Measurements from ENCODE around the gene PTPRM.
"Not testable (repeated sequence)": the region's sequence is repeated elsewhere in the genome, so short reads cannot be mapped to it uniquely, and the experiment has no call there.

PTPRM gene

GRCh38 chr18:7946734-7947377 lies 379.7 kb downstream of the PTPRM start:
- Mint-ChIP-seq H3K36me3 (no peaks in the 10 kb centered on the region), H3K4me3 (no peak overlapping the region), H3K9me3 (no peaks in the 10 kb centered on the region), H3K27ac (no peak overlapping the region), H3K27me3 (no peaks in the 10 kb centered on the region), H3K4me1 (no peaks in the 10 kb centered on the region)
- DNase-seq (no peak), ATAC-seq (replicated peaks) (no peak)

GRCh38 chr18:7950380-7951136 lies 383.4 kb downstream of the PTPRM start:
- H3K27ac Mint-ChIP-seq, result no peak overlapping the region
- DNase-seq, result no peak
- H3K27me3 Mint-ChIP-seq, result no peaks in the 10 kb centered on the region
- no peak overlapping the region for H3K4me3 Mint-ChIP-seq
- H3K9me3 Mint-ChIP-seq, result no peaks in the 10 kb centered on the region
- no peaks in the 10 kb centered on the region for H3K4me1 Mint-ChIP-seq
- H3K36me3 Mint-ChIP-seq, result no peaks in the 10 kb centered on the region
- ATAC-seq (replicated peaks), result no peak

GRCh38 chr18:7953095-7953958 lies 386.2 kb downstream of the PTPRM start:
- H3K36me3 Mint-ChIP-seq, result no peaks in the 10 kb centered on the region
- H3K4me1 Mint-ChIP-seq, result no peaks in the 10 kb centered on the region
- no peaks in the 10 kb centered on the region for H3K27me3 Mint-ChIP-seq
- ATAC-seq (replicated peaks), result no peak
- no peak overlapping the region for H3K27ac Mint-ChIP-seq
- H3K4me3 Mint-ChIP-seq, result no peak overlapping the region
- DNase-seq, result no peak
- H3K9me3 Mint-ChIP-seq, result peaks cover 0 to 1% of the 10 kb centered on the region in 2 donors

- ATAC-seq (replicated peaks), result no peak
- no peak overlapping the region for H3K27ac Mint-ChIP-seq
- H3K9me3 Mint-ChIP-seq, result peaks cover 0 to 1% of the 10 kb centered on the region in 2 donors
- no peak overlapping the region for H3K4me3 Mint-ChIP-seq
- H3K27me3 Mint-ChIP-seq, result no peaks in the 10 kb centered on the region
- H3K4me1 Mint-ChIP-seq, result no peaks in the 10 kb centered on the region
- no peaks in the 10 kb centered on the region for H3K36me3 Mint-ChIP-seq
- DNase-seq, result no peak
These were observed 387.1 kb downstream of the PTPRM start for GRCh38 chr18:7954238-7954637.

GRCh38 chr18:7955175-7955574 lies 388.1 kb downstream of the PTPRM start:
- H3K36me3 Mint-ChIP-seq, result no peaks in the 10 kb centered on the region
- no peaks in the 10 kb centered on the region for H3K4me1 Mint-ChIP-seq
- no peak overlapping the region for H3K4me3 Mint-ChIP-seq
- H3K27ac Mint-ChIP-seq, result no peak overlapping the region
- H3K27me3 Mint-ChIP-seq, result no peaks in the 10 kb centered on the region
- peaks cover 0 to 1% of the 10 kb centered on the region in 2 donors for H3K9me3 Mint-ChIP-seq
- no peak for DNase-seq
- no peak for ATAC-seq (replicated peaks)

GRCh38 chr18:7957297-7957696 lies 390.2 kb downstream of the PTPRM start:
- ATAC-seq (replicated peaks), result no peak
- DNase-seq, result no peak
- no peak overlapping the region for H3K27ac Mint-ChIP-seq
- H3K4me3 Mint-ChIP-seq, result no peak overlapping the region
- H3K36me3 Mint-ChIP-seq, result no peaks in the 10 kb centered on the region
- no peaks in the 10 kb centered on the region for H3K4me1 Mint-ChIP-seq
- no peaks in the 10 kb centered on the region for H3K27me3 Mint-ChIP-seq
- H3K9me3 Mint-ChIP-seq, result peaks cover 0 to 1% of the 10 kb centered on the region in 2 donors

GRCh38 chr18:7958081-7958896 lies 391.2 kb downstream of the PTPRM start:
- Mint-ChIP-seq H3K4me3 (no peak overlapping the region), H3K9me3 (peaks cover 0 to 1% of the 10 kb centered on the region in 2 donors), H3K27me3 (no peaks in the 10 kb centered on the region), H3K27ac (no peak overlapping the region), H3K4me1 (no peaks in the 10 kb centered on the region), H3K36me3 (no peaks in the 10 kb centered on the region)
- ATAC-seq (replicated peaks) (no peak), DNase-seq (no peak)

- H3K4me1 Mint-ChIP-seq, result no peaks in the 10 kb centered on the region
These were observed 391.7 kb downstream of the PTPRM start for GRCh38 chr18:7958897-7959146.

GRCh38 chr18:7966682-7967081 lies 399.6 kb downstream of the PTPRM start:
- not testable (repeated sequence) for H3K4me1 Mint-ChIP-seq; H3K36me3 Mint-ChIP-seq; H3K27ac Mint-ChIP-seq; H3K9me3 Mint-ChIP-seq; H3K27me3 Mint-ChIP-seq; H3K4me3 Mint-ChIP-seq; DNase-seq; ATAC-seq (replicated peaks)

More at GRCh38 chr18:7958897-7959146, 391.7 kb downstream of the PTPRM start:
- H3K27me3 Mint-ChIP-seq, result no peaks in the 10 kb centered on the region
- no peaks in the 10 kb centered on the region for H3K36me3 Mint-ChIP-seq
- H3K9me3 Mint-ChIP-seq, result peaks cover 0 to 1% of the 10 kb centered on the region in 2 donors
- H3K27ac Mint-ChIP-seq, result no peak overlapping the region
- no peak for ATAC-seq (replicated peaks)
- no peak for DNase-seq
- H3K4me3 Mint-ChIP-seq, result no peak overlapping the region

- H3K27ac Mint-ChIP-seq, result no peak overlapping the region
- no peaks in the 10 kb centered on the region for H3K36me3 Mint-ChIP-seq
These were observed 407.2 kb downstream of the PTPRM start for GRCh38 chr18:7974200-7974874.

GRCh38 chr18:7977897-7978296 lies 410.8 kb downstream of the PTPRM start:
- no peak overlapping the region for H3K4me3 Mint-ChIP-seq
- DNase-seq (no peak), ATAC-seq (replicated peaks) (no peak)
- no peaks in the 10 kb centered on the region for H3K27me3 Mint-ChIP-seq
- no peaks in the 10 kb centered on the region for H3K9me3 Mint-ChIP-seq
- H3K36me3 Mint-ChIP-seq, result no peaks in the 10 kb centered on the region
- no peaks in the 10 kb centered on the region for H3K4me1 Mint-ChIP-seq
- H3K27ac Mint-ChIP-seq, result no peak overlapping the region

More at GRCh38 chr18:7974200-7974874, 407.2 kb downstream of the PTPRM start:
- no peak overlapping the region for H3K4me3 Mint-ChIP-seq
- no peaks in the 10 kb centered on the region for H3K9me3 Mint-ChIP-seq
- ATAC-seq (replicated peaks) (no peak), DNase-seq (no peak)
- no peaks in the 10 kb centered on the region for H3K4me1 Mint-ChIP-seq
- H3K27me3 Mint-ChIP-seq, result no peaks in the 10 kb centered on the region

- no peak for ATAC-seq (replicated peaks)
- H3K4me1 Mint-ChIP-seq, result no peaks in the 10 kb centered on the region
- H3K27me3 Mint-ChIP-seq, result no peaks in the 10 kb centered on the region
- no peak overlapping the region for H3K4me3 Mint-ChIP-seq
- no peak for DNase-seq
- H3K36me3 Mint-ChIP-seq, result no peaks in the 10 kb centered on the region
- H3K27ac Mint-ChIP-seq, result no peak overlapping the region
- no peaks in the 10 kb centered on the region for H3K9me3 Mint-ChIP-seq
These were observed 411.7 kb downstream of the PTPRM start for GRCh38 chr18:7978834-7979233.

- Mint-ChIP-seq H3K36me3 (no peaks in the 10 kb centered on the region), H3K27ac (no peak overlapping the region), H3K9me3 (no peaks in the 10 kb centered on the region), H3K4me1 (no peaks in the 10 kb centered on the region), H3K27me3 (no peaks in the 10 kb centered on the region), H3K4me3 (no peak overlapping the region)
- DNase-seq (no peak), ATAC-seq (replicated peaks) (no peak)
These were observed 412.6 kb downstream of the PTPRM start for GRCh38 chr18:7979714-7980113.

- no peaks in the 10 kb centered on the region for H3K4me1 Mint-ChIP-seq
- no peaks in the 10 kb centered on the region for H3K27me3 Mint-ChIP-seq
- no peak overlapping the region for H3K27ac Mint-ChIP-seq
- no peak for DNase-seq
- ATAC-seq (replicated peaks), result no peak
- no peak overlapping the region for H3K4me3 Mint-ChIP-seq
- no peaks in the 10 kb centered on the region for H3K9me3 Mint-ChIP-seq
- H3K36me3 Mint-ChIP-seq, result no peaks in the 10 kb centered on the region
These were observed 413.0 kb downstream of the PTPRM start for GRCh38 chr18:7980136-7980535.
